Measurements from ENCODE around the gene RNF213. TPM values are rescaled to one million over a fixed set of nuclear protein-coding genes. Genes with fewer than 3 reads are reported as not detected.

The RNF213 gene
- total RNA-seq, 1 experiment from 2014 or later = 61.4 TPM

DNA sequence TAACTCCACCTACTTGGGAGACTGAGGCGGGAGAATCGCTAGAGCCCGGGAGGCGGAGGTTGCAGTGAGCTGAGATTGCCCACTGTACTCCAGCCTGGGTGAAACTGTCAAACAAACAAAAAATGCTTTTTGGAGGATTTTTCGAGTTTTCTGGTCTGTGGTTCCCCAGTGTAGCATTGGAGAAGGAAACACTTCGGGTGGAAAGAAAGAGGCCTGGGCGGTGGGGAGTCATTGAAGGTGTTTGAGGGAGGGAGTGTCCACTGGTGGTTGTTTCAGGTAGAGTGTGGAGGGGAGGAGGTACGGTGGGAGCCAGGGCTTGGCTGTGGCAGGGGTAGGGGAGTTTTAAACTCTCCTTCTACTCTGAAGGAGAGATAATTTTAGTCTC is 1.2 kb downstream of the RNF213 start:
- peak overlapping the region; percentile 79 for H3K4me3 Mint-ChIP-seq (ENCODE audit: unreplicated experiment)
- Histone ChIP-seq H3K4me3 (ENCODE audit: low read depth, low read length) (peak overlapping the region; percentile 88), H3K4me1 (peaks cover 28% of the 10 kb centered on the region), H3K36me3 (ENCODE audit: control insufficient read depth, insufficient read depth, low read length) (0 out of 2 replicates have a peak, but pooled peaks cover 1% of the 10 kb centered on the region), H3K27me3 (replicated peaks; ENCODE audit: control insufficient read depth, insufficient read depth, low read length) (no peaks in the 10 kb centered on the region), H3K9me3 (no peaks in the 10 kb centered on the region)
- POLR2A ChIA-PET = interaction anchor here (0.6 kb wide), 2 partner anchors 11 to 113 kb away, joined by 3 to 5 read pairs; no protein-coding TSS in a partner anchor
- CTCF ChIA-PET = no interaction called here
- DNase-seq = no peak
- H3K27me3 Mint-ChIP-seq (ENCODE audit: insufficient read depth, unreplicated experiment) = no peaks in the 10 kb centered on the region
- peaks cover 25% of the 10 kb centered on the region for H3K4me1 Mint-ChIP-seq (ENCODE audit: low read depth, unreplicated experiment)
- peak overlapping the region; percentile 74 for H3K27ac Mint-ChIP-seq (ENCODE audit: unreplicated experiment)
- H3K36me3 Mint-ChIP-seq (ENCODE audit: insufficient read depth, unreplicated experiment) = peaks cover 20% of the 10 kb centered on the region
- TF ChIP-seq, protein P1, sequence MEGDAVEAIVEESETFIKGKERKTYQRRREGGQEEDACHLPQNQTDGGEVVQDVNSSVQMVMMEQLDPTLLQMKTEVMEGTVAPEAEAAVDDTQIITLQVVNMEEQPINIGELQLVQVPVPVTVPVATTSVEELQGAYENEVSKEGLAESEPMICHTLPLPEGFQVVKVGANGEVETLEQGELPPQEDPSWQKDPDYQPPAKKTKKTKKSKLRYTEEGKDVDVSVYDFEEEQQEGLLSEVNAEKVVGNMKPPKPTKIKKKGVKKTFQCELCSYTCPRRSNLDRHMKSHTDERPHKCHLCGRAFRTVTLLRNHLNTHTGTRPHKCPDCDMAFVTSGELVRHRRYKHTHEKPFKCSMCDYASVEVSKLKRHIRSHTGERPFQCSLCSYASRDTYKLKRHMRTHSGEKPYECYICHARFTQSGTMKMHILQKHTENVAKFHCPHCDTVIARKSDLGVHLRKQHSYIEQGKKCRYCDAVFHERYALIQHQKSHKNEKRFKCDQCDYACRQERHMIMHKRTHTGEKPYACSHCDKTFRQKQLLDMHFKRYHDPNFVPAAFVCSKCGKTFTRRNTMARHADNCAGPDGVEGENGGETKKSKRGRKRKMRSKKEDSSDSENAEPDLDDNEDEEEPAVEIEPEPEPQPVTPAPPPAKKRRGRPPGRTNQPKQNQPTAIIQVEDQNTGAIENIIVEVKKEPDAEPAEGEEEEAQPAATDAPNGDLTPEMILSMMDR (IDR thresholded peaks at IDR 0.05; ENCODE audit: insufficient read depth in 1 of 2, low read depth in 1 of 2, low read length in 1 of 2, severe bottlenecking in 1 of 2, unreplicated experiment in 1 of 2) = no peak
- BruUV-seq (replicated peaks) = no TSS peak
- no peaks in the 10 kb centered on the region for H3K9me3 Mint-ChIP-seq (ENCODE audit: unreplicated experiment)
- intact Hi-C loops (cut with micrococcal nuclease; ENCODE audit: unreplicated experiment) = no loop called here

DNA sequence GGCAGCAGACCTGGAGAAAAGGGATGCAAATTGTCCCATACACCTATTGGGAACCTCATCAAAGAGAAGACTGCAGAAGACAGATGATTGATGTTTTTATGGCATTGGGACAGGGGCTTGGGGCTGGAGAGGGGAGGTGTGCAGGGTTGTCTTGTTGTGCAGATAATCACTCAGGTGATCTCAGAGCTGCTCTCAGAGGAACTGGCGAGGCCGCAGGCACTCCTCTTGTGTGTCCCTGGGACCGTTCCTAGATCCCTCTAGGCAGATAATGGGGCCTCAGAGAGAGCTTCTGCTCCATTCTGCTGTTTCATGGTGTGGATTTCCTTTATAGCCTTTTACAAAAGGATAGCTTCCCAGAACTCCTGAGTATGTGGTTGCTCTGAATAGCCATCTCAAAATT is 1.6 kb downstream of the RNF213 start:
- ChIA-PET POLR2A (no interaction called here), CTCF (no interaction called here)
- TF ChIP-seq, protein P1 (IDR thresholded peaks at IDR 0.05; ENCODE audit: insufficient read depth in 1 of 2, low read depth in 1 of 2, low read length in 1 of 2, severe bottlenecking in 1 of 2, unreplicated experiment in 1 of 2) = no peak
- Mint-ChIP-seq H3K4me1 (ENCODE audit: low read depth, unreplicated experiment) (peaks cover 25% of the 10 kb centered on the region), H3K27me3 (ENCODE audit: insufficient read depth, unreplicated experiment) (no peaks in the 10 kb centered on the region), H3K9me3 (ENCODE audit: unreplicated experiment) (no peaks in the 10 kb centered on the region), H3K4me3 (ENCODE audit: unreplicated experiment) (peak overlapping the region; percentile 79), H3K27ac (ENCODE audit: unreplicated experiment) (peak overlapping the region; percentile 74), H3K36me3 (ENCODE audit: insufficient read depth, unreplicated experiment) (peaks cover 19% of the 10 kb centered on the region)
- no peaks in the 10 kb centered on the region for H3K27me3 ChIP-seq (replicated peaks; ENCODE audit: control insufficient read depth, insufficient read depth, low read length)
- BruUV-seq (replicated peaks) = no TSS peak
- intact Hi-C loops (cut with micrococcal nuclease; ENCODE audit: unreplicated experiment) = no loop called here
- H3K4me3 ChIP-seq (ENCODE audit: low read depth, low read length) = no peak overlapping the region
- no peak for DNase-seq
- no peaks in the 10 kb centered on the region for H3K9me3 ChIP-seq
- peaks cover 28% of the 10 kb centered on the region for H3K4me1 ChIP-seq
- H3K36me3 ChIP-seq (ENCODE audit: control insufficient read depth, insufficient read depth, low read length) = 0 out of 2 replicates have a peak, but pooled peaks cover 1% of the 10 kb centered on the region

DNA sequence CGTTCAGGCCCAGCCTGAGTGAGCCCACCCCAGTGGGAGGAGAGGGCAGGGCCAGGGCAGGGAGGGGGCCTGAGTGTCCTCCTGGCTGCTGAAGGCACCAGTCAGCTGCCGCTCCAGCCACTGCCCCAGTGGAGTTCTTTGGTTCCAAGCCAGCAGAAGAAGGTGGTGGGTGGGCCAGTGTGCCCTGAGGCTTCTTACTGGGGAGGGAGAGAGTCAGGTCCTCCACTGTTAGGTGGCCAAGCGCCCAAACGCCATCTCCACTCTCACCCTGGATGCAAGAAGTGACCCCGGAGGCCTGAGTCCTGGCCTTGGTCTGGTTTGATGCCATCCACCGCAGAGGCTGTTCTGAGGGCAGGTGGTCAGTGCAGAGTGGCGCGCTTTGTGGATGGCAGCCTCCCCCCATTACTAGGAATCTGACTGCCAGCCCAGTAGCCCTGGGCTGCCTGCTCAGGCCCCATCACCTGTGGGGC is 2.2 kb downstream of the RNF213 start:
- intact Hi-C loops (cut with micrococcal nuclease; ENCODE audit: unreplicated experiment) = no loop called here
- TF ChIP-seq, protein P1 (IDR thresholded peaks at IDR 0.05; ENCODE audit: insufficient read depth in 1 of 2, low read depth in 1 of 2, low read length in 1 of 2, severe bottlenecking in 1 of 2, unreplicated experiment in 1 of 2) = no peak
- no TSS peak for BruUV-seq (replicated peaks)
- Mint-ChIP-seq H3K9me3 (ENCODE audit: unreplicated experiment) (no peaks in the 10 kb centered on the region), H3K27ac (ENCODE audit: unreplicated experiment) (no peak overlapping the region), H3K4me1 (ENCODE audit: low read depth, unreplicated experiment) (peaks cover 24% of the 10 kb centered on the region), H3K4me3 (ENCODE audit: unreplicated experiment) (peak overlapping the region; percentile 79), H3K27me3 (ENCODE audit: insufficient read depth, unreplicated experiment) (no peaks in the 10 kb centered on the region), H3K36me3 (ENCODE audit: insufficient read depth, unreplicated experiment) (peaks cover 14% of the 10 kb centered on the region)
- Histone ChIP-seq H3K9me3 (no peaks in the 10 kb centered on the region), H3K4me3 (ENCODE audit: low read depth, low read length) (no peak overlapping the region), H3K36me3 (ENCODE audit: control insufficient read depth, insufficient read depth, low read length) (0 out of 2 replicates have a peak, but pooled peaks cover 1% of the 10 kb centered on the region), H3K27me3 (replicated peaks; ENCODE audit: control insufficient read depth, insufficient read depth, low read length) (no peaks in the 10 kb centered on the region), H3K4me1 (peaks cover 28% of the 10 kb centered on the region)
- POLR2A ChIA-PET = no interaction called here
- no peak for DNase-seq
- CTCF ChIA-PET = no interaction called here

Data from Caco-2 (cell line).